IPS-15b (cell line): ENCODE measurements around the gene CERKL.

Experiments
- H3K27me3 ChIP-seq: one replicate; pipeline ENCODE4 v1.6.1; 2013; ENCODE audit warnings: low read length; ENCODE audit not compliant: control insufficient read depth, insufficient read depth
- H3K36me3 ChIP-seq: one replicate; pipeline ENCODE4 v1.6.1; 2013; ENCODE audit warnings: low read length; ENCODE audit not compliant: control insufficient read depth, insufficient read depth
- H3K4me1 ChIP-seq: one replicate; pipeline ENCODE4 v1.6.1; 2013; ENCODE audit warnings: mild to moderate bottlenecking, low read length; ENCODE audit not compliant: control insufficient read depth, insufficient read depth
- H3K4me3 ChIP-seq: one replicate; pipeline ENCODE4 v1.5.1; 2013; ENCODE audit warnings: low read depth, low read length
- H3K9ac ChIP-seq: one replicate; pipeline ENCODE4 v1.6.1; 2013; ENCODE audit warnings: low read depth, mild to moderate bottlenecking, low read length
- H3K9me3 ChIP-seq: one replicate; pipeline ENCODE4 v1.6.1; 2013; ENCODE audit warnings: mild to moderate bottlenecking, low read length; ENCODE audit not compliant: control insufficient read depth, insufficient read depth

Gene CERKL

GRCh38 chr2:181646415-181646987, 10.4 kb downstream of the CERKL start:
- H3K9me3 ChIP-seq: no peaks in the 10 kb centered on the region
- H3K36me3 ChIP-seq: no peaks in the 10 kb centered on the region
- H3K4me3 ChIP-seq: no peak overlapping the region
- H3K27me3 ChIP-seq: peaks cover 10% of the 10 kb centered on the region
- H3K4me1 ChIP-seq: no peaks in the 10 kb centered on the region
- no peak overlapping the region for H3K9ac ChIP-seq

- Histone ChIP-seq H3K4me1 (no peaks in the 10 kb centered on the region), H3K9me3 (no peaks in the 10 kb centered on the region), H3K36me3 (no peaks in the 10 kb centered on the region), H3K4me3 (no peak overlapping the region), H3K9ac (no peak overlapping the region), H3K27me3 (peaks cover 2% of the 10 kb centered on the region)
Observed at GRCh38 chr2:181643151-181643550, 13.8 kb downstream of the CERKL start.

- Histone ChIP-seq H3K9ac (no peak overlapping the region), H3K4me1 (no peaks in the 10 kb centered on the region)
Observed at GRCh38 chr2:181642086-181642485, 14.8 kb downstream of the CERKL start.

GRCh38 chr2:181639686-181640085, 17.2 kb downstream of the CERKL start:
- no peak overlapping the region for H3K4me3 ChIP-seq
- no peaks in the 10 kb centered on the region for H3K4me1 ChIP-seq
- no peak overlapping the region for H3K9ac ChIP-seq
- H3K27me3 ChIP-seq: no peaks in the 10 kb centered on the region
- H3K9me3 ChIP-seq: no peaks in the 10 kb centered on the region
- H3K36me3 ChIP-seq: no peaks in the 10 kb centered on the region

More at GRCh38 chr2:181642086-181642485, 14.8 kb downstream of the CERKL start:
- H3K27me3 ChIP-seq: peaks cover 2% of the 10 kb centered on the region
- no peaks in the 10 kb centered on the region for H3K9me3 ChIP-seq
- no peak overlapping the region for H3K4me3 ChIP-seq
- H3K36me3 ChIP-seq: no peaks in the 10 kb centered on the region

- Histone ChIP-seq H3K9ac (no peak overlapping the region), H3K9me3 (no peaks in the 10 kb centered on the region), H3K36me3 (no peaks in the 10 kb centered on the region), H3K4me3 (no peak overlapping the region), H3K27me3 (no peaks in the 10 kb centered on the region), H3K4me1 (no peaks in the 10 kb centered on the region)
Observed at GRCh38 chr2:181632733-181633401, 24.0 kb downstream of the CERKL start.

GRCh38 chr2:181628590-181629585, 28.0 kb downstream of the CERKL start:
- Histone ChIP-seq H3K9ac (no peak overlapping the region), H3K4me1 (no peaks in the 10 kb centered on the region), H3K9me3 (no peaks in the 10 kb centered on the region), H3K27me3 (no peaks in the 10 kb centered on the region), H3K36me3 (no peaks in the 10 kb centered on the region), H3K4me3 (no peak overlapping the region)

GRCh38 chr2:181627545-181627944, 29.4 kb downstream of the CERKL start:
- Histone ChIP-seq H3K4me1 (no peaks in the 10 kb centered on the region), H3K27me3 (no peaks in the 10 kb centered on the region), H3K36me3 (no peaks in the 10 kb centered on the region), H3K4me3 (no peak overlapping the region), H3K9ac (no peak overlapping the region), H3K9me3 (no peaks in the 10 kb centered on the region)

GRCh38 chr2:181626671-181627070, 30.2 kb downstream of the CERKL start:
- H3K4me3 ChIP-seq: no peak overlapping the region
- no peaks in the 10 kb centered on the region for H3K27me3 ChIP-seq
- H3K9me3 ChIP-seq: no peaks in the 10 kb centered on the region
- H3K36me3 ChIP-seq: no peaks in the 10 kb centered on the region
- no peak overlapping the region for H3K9ac ChIP-seq
- H3K4me1 ChIP-seq: no peaks in the 10 kb centered on the region

- Histone ChIP-seq H3K4me3 (no peak overlapping the region), H3K4me1 (no peaks in the 10 kb centered on the region), H3K9me3 (no peaks in the 10 kb centered on the region), H3K9ac (no peak overlapping the region), H3K36me3 (no peaks in the 10 kb centered on the region), H3K27me3 (no peaks in the 10 kb centered on the region)
Observed at GRCh38 chr2:181623159-181623558, 33.7 kb downstream of the CERKL start.

DNA sequence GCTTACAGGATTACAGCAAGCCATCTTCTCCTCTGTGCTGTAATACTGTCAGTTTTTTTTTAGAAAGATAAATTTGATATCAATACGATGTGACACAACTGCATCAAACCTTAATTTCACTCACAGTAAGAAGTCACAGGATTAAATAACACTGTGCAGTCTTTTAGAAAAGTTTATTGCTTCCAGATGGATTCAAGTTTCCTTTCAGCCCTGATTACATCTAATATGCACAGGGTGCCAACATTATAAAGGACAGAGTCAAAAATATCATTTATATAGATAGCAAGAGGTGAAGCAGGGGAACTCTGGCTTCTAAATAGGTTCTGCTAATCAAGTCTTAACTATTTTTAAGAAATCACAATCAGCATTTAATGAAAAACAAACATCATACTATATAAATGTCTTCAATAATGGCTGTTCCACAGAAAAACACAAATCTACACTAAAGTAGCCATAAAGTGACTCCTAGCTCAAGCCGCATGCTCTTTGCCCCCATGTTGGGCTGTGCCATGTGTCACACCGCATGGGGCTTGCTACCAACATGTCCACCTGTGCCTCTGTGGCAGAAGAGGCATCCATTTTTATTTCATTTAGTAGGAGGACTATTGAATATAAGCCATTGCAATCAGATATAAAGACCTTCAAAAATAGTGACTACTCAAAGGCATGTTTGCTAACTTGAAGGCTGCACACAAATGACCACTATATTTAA, 35.0 kb downstream of the CERKL start:
- Histone ChIP-seq H3K4me1 (no peaks in the 10 kb centered on the region), H3K4me3 (no peak overlapping the region)

GRCh38 chr2:181619516-181619915, 37.4 kb downstream of the CERKL start:
- Histone ChIP-seq H3K27me3 (no peaks in the 10 kb centered on the region), H3K36me3 (no peaks in the 10 kb centered on the region), H3K4me3 (no peak overlapping the region), H3K9me3 (no peaks in the 10 kb centered on the region), H3K9ac (no peak overlapping the region), H3K4me1 (no peaks in the 10 kb centered on the region)

More for the DNA sequence above, 35.0 kb downstream of the CERKL start:
- H3K9me3 ChIP-seq: no peaks in the 10 kb centered on the region
- no peaks in the 10 kb centered on the region for H3K36me3 ChIP-seq
- no peaks in the 10 kb centered on the region for H3K27me3 ChIP-seq
- H3K9ac ChIP-seq: no peak overlapping the region
